Common myeloid progenitor, CD34-positive (primary cell): ENCODE results near the gene DRC1.

Source experiments
- CTCF ChIA-PET: fragments of 350-600 bp; sonication (Branson Sonifier 250); formaldehyde crosslinking; loops from one replicate; lab custom pipeline; 2021; ENCODE audit warnings: antibody characterized with exemption; lab: Charles Lee
- POLR2A ChIA-PET: fragments of 350-600 bp; sonication (Branson Sonifier 250); formaldehyde crosslinking; loops from one replicate; lab custom pipeline; 2021; ENCODE audit warnings: antibody characterized with exemption; lab: Charles Lee
- DNase-seq, 3 donors: peaks; one replicate each; pipeline versions ENCODE4 v3.0.0 to v3.0.0-alpha.2; 2013
- H3K27ac ChIP-seq, 2 experiments: 1 replicate in 1 of 2; 2 replicates in 1 of 2; pipeline ENCODE4 v1.7.0; 2013; ENCODE audit warnings: inconsistent platforms in 2 of 2, low read length in 2 of 2, mild to moderate bottlenecking in 2 of 2, low read depth in 1 of 2, moderate library complexity in 1 of 2; ENCODE audit not compliant: severe bottlenecking in 2 of 2, insufficient read depth in 1 of 2, poor library complexity in 1 of 2
- H3K27me3 ChIP-seq, 5 experiments: replicated peaks in 2 of 5; 1 replicate in 3 of 5; 2 replicates in 2 of 5; pipeline versions ENCODE4 v1.6.1 to v1.7.0; 2013; ENCODE audit warnings: low read length in 4 of 5, mild to moderate bottlenecking in 2 of 5, moderate library complexity in 2 of 5, inconsistent platforms in 1 of 5; ENCODE audit not compliant: insufficient read depth in 5 of 5, control insufficient read depth in 4 of 5
- H3K36me3 ChIP-seq, 4 experiments: 1 replicate in 2 of 4; 2 replicates in 2 of 4; pipeline versions ENCODE4 v1.6.1 to v1.7.0; 2013; ENCODE audit warnings: low read length in 3 of 4, control low read depth in 1 of 4, mild to moderate bottlenecking in 1 of 4; ENCODE audit not compliant: control insufficient read depth in 4 of 4, insufficient read depth in 4 of 4
- H3K4me1 ChIP-seq, 4 experiments: 1 replicate in 3 of 4; 2 replicates in 1 of 4; pipeline versions ENCODE4 v1.6.1 to v1.7.1; 2013; ENCODE audit warnings: low read length in 3 of 4, mild to moderate bottlenecking in 3 of 4, control low read depth in 1 of 4, inconsistent platforms in 1 of 4, moderate library complexity in 1 of 4; ENCODE audit not compliant: control insufficient read depth in 4 of 4, insufficient read depth in 4 of 4; ENCODE audit errors: control extremely low read depth in 1 of 4
- H3K4me3 ChIP-seq, 7 experiments: 1 replicate in 4 of 7; 2 replicates in 3 of 7; pipeline versions ENCODE4 v1.5.1 to v1.7.0; 2013; ENCODE audit warnings: mild to moderate bottlenecking in 7 of 7, low read length in 6 of 7, moderate library complexity in 6 of 7, inconsistent platforms in 2 of 7, low read depth in 2 of 7, control low read depth in 1 of 7; ENCODE audit not compliant: insufficient read depth in 4 of 7, control insufficient read depth in 1 of 7; ENCODE audit errors: extremely low read depth in 1 of 7
- H3K9me3 ChIP-seq, 5 experiments: 1 replicate in 4 of 5; 2 replicates in 1 of 5; pipeline versions ENCODE4 v1.6.1 to v1.7.1; 2013; ENCODE audit warnings: low read length in 4 of 5, mild to moderate bottlenecking in 2 of 5, inconsistent platforms in 1 of 5, low read depth in 1 of 5, moderate library complexity in 1 of 5; ENCODE audit not compliant: control insufficient read depth in 4 of 5, insufficient read depth in 2 of 5; ENCODE audit errors: control extremely low read depth in 1 of 5
- WGBS: methylation state at CpG from one replicate; pipeline ENCODE4 v1.1.5; 2013; ENCODE audit not compliant: insufficient coverage; 5-methylcytosine and 5-hydroxymethylcytosine counted together

Gene DRC1

GRCh38 chr2:26485725-26486418, 84.2 kb downstream of the DRC1 start:
- ChIA-PET CTCF (interaction anchor here (1.2 kb wide), 1 partner anchor 51 kb away, joined by 3 read pairs; no protein-coding TSS in a partner anchor), POLR2A (no interaction called here)
- Histone ChIP-seq H3K27ac (no peak overlapping the region), H3K27me3 (peaks cover 0 to 1% (median 0%) of the 10 kb centered on the region in 5 experiments), H3K9me3 (no peaks in the 10 kb centered on the region), H3K36me3 (no peaks in the 10 kb centered on the region), H3K4me1 (no peaks in the 10 kb centered on the region), H3K4me3 (no peak overlapping the region)
- DNase-seq, result no peak
- 77% methylated on average over 6 of the region's 8 CpGs for WGBS

- 96% methylated on average over 3 of the region's 3 CpGs for WGBS
- H3K27ac ChIP-seq, result no peak overlapping the region
- DNase-seq, result no peak
- CTCF ChIA-PET, result interaction anchor here (1.4 to 1.7 kb wide), 2 partner anchors 16 to 17 kb away, joined by 4 to 7 read pairs; no protein-coding TSS in a partner anchor
- H3K27me3 ChIP-seq, result peaks cover 0 to 3% (median 0%) of the 10 kb centered on the region in 5 experiments
- no peaks in the 10 kb centered on the region for H3K36me3 ChIP-seq
- POLR2A ChIA-PET, result no interaction called here
- H3K4me3 ChIP-seq, result no peak overlapping the region
- H3K9me3 ChIP-seq, result no peaks in the 10 kb centered on the region
- no peaks in the 10 kb centered on the region for H3K4me1 ChIP-seq
Measured at GRCh38 chr2:26486789-26487188, 85.1 kb downstream of the DRC1 start.

- ChIA-PET CTCF (interaction anchor here (1.4 to 1.7 kb wide), 2 partner anchors 15 to 17 kb away, joined by 4 to 7 read pairs; no protein-coding TSS in a partner anchor), POLR2A (no interaction called here)
- Histone ChIP-seq H3K27me3 (peaks cover 0 to 3% (median 0%) of the 10 kb centered on the region in 5 experiments), H3K4me3 (no peak overlapping the region), H3K9me3 (no peaks in the 10 kb centered on the region), H3K4me1 (no peaks in the 10 kb centered on the region), H3K36me3 (no peaks in the 10 kb centered on the region), H3K27ac (no peak overlapping the region)
- DNase-seq, result no peak
- 82% methylated on average over 4 of the region's 5 CpGs for WGBS
Measured at GRCh38 chr2:26487192-26487591, 85.5 kb downstream of the DRC1 start.

GRCh38 chr2:26488463-26489212, 86.9 kb downstream of the DRC1 start:
- DNase-seq, result no peak
- H3K4me1 ChIP-seq, result peaks cover 0 to 8% (median 0%) of the 10 kb centered on the region in 4 experiments
- H3K4me3 ChIP-seq, result no peak overlapping the region
- WGBS, result 95% methylated on average over 19 of the region's 20 CpGs
- POLR2A ChIA-PET, result no interaction called here
- CTCF ChIA-PET, result interaction anchor here (1.7 kb wide), 1 partner anchor 14 kb away, joined by 7 read pairs; no protein-coding TSS in a partner anchor
- H3K27me3 ChIP-seq, result peaks cover 0 to 3% (median 0%) of the 10 kb centered on the region in 5 experiments
- no peaks in the 10 kb centered on the region for H3K9me3 ChIP-seq
- H3K27ac ChIP-seq, result no peak overlapping the region
- no peaks in the 10 kb centered on the region for H3K36me3 ChIP-seq

- DNase-seq, result no peak
- ChIA-PET POLR2A (no interaction called here), CTCF (no interaction called here)
- WGBS, result 98% methylated on average over 18 of the region's 19 CpGs
- Histone ChIP-seq H3K27me3 (peaks cover 0 to 3% (median 0%) of the 10 kb centered on the region in 5 experiments), H3K4me3 (no peak overlapping the region), H3K9me3 (no peaks in the 10 kb centered on the region), H3K4me1 (peaks cover 0 to 8% (median 0%) of the 10 kb centered on the region in 4 experiments), H3K27ac (no peak overlapping the region), H3K36me3 (no peaks in the 10 kb centered on the region)
Measured at GRCh38 chr2:26489213-26489850, 87.6 kb downstream of the DRC1 start.

GRCh38 chr2:26491563-26492167, 89.9 kb downstream of the DRC1 start:
- WGBS, result 92% methylated on average over 8 of the region's 8 CpGs
- ChIA-PET POLR2A (no interaction called here), CTCF (interaction anchor here (0.9 to 1.9 kb wide), 5 partner anchors 10 to 65 kb away, joined by 3 to 7 read pairs (median 5); no protein-coding TSS in a partner anchor)
- no peak overlapping the region for H3K4me3 ChIP-seq
- no peak overlapping the region for H3K27ac ChIP-seq
- H3K36me3 ChIP-seq, result no peaks in the 10 kb centered on the region
- peaks cover 0 to 2% (median 0%) of the 10 kb centered on the region in 5 experiments for H3K27me3 ChIP-seq
- peaks cover 0 to 8% (median 0%) of the 10 kb centered on the region in 4 experiments for H3K4me1 ChIP-seq
- no peaks in the 10 kb centered on the region for H3K9me3 ChIP-seq
- DNase-seq, result no peak
